ENCODE data around the gene SMIM21.
A peak's percentile ranks its signal among the peaks of the same experiment; 100 is the strongest.

SMIM21 gene

GRCh38 chr18:75377258-75377657, 50.2 kb downstream of the SMIM21 start:
- ATAC-seq (no peak), DNase-seq (no peak)

GRCh38 chr18:75376004-75376403, 51.5 kb downstream of the SMIM21 start:
- no peak for ATAC-seq
- DNase-seq: no peak

- no peak for DNase-seq
Observed at GRCh38 chr18:75375341-75375740, 52.2 kb downstream of the SMIM21 start.

GRCh38 chr18:75374466-75374865, 53.0 kb downstream of the SMIM21 start:
- ATAC-seq (no peak), DNase-seq (no peak)

More at GRCh38 chr18:75375341-75375740, 52.2 kb downstream of the SMIM21 start:
- ATAC-seq: no peak

- DNase-seq (no peak), ATAC-seq (no peak)
Observed at GRCh38 chr18:75369026-75369721, 58.3 kb downstream of the SMIM21 start.

- DNase-seq: no peak
- no peak for ATAC-seq
Observed at GRCh38 chr18:75365837-75366236, 61.7 kb downstream of the SMIM21 start.

GRCh38 chr18:75365254-75365629, 62.3 kb downstream of the SMIM21 start:
- ATAC-seq: no peak
- no peak for DNase-seq

- peak; percentile 37 for ATAC-seq
Observed at GRCh38 chr18:75364512-75365253, 62.8 kb downstream of the SMIM21 start.

GRCh38 chr18:75363446-75364225, 63.9 kb downstream of the SMIM21 start:
- DNase-seq: no peak

More at GRCh38 chr18:75364512-75365253, 62.8 kb downstream of the SMIM21 start:
- DNase-seq: no peak

GRCh38 chr18:75362435-75362834, 65.1 kb downstream of the SMIM21 start:
- ATAC-seq (no peak), DNase-seq (no peak)

More at GRCh38 chr18:75363446-75364225, 63.9 kb downstream of the SMIM21 start:
- ATAC-seq: no peak

- no peak for DNase-seq
- no peak for ATAC-seq
Observed at GRCh38 chr18:75360941-75361340, 66.6 kb downstream of the SMIM21 start.

- ATAC-seq: no peak
- no peak for DNase-seq
Observed at GRCh38 chr18:75360215-75360614, 67.3 kb downstream of the SMIM21 start.
